NCI-H1436 treated with DMSO at 0.1 percent for 48 hours (cell line): ENCODE data around the gene NET1.
"Not testable (repeated sequence)": the region's sequence is repeated elsewhere in the genome, so short reads cannot be mapped to it uniquely, and the experiment has no call there.

ENCODE experiments used
- DNase-seq: peaks from one replicate; lab custom pipeline; 2025; lab: John Stamatoyannopoulos, UW

Gene NET1

DNA sequence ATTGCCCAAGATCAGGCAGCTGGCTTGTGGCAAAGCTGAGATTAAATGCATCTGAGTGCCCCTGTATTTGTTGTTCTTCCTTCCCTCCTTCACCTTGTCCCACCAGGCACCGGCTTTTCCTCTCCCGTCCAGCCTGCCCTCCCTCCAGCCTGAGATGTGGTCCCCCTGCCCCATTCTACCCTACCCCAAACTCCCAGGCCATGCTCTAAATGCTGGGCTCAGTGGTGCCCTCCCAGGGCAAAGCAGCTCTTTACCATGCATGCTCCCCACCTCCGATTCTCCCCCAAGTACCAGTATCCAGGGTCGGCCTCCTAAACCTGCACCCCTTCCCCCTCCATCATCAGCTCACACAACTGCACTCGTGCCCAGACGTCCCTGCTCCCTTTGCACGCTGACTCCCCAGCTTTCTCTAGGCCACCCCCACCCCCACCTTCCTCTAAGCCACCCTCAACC is 50.5 kb downstream of the NET1 start:
- no peak for DNase-seq

DNA sequence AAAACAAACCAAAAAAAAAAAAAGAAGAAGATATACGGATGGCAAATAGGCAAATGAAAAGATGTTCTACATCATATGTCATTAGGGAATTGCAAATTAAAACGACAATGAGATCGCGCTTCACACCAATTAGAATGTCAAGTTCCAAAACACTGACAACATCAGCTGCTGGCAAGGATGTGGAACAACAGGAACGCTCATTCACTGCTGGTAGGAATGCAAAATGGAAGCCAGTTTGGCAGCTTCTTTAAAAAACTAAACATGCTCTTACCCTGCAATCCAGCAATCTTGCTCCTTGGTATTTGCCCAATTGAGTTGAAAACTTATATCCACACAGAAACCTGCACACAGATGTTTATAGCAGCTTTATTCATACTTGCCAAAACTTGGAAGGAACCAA is 52.2 kb downstream of the NET1 start:
- DNase-seq: no peak

DNA sequence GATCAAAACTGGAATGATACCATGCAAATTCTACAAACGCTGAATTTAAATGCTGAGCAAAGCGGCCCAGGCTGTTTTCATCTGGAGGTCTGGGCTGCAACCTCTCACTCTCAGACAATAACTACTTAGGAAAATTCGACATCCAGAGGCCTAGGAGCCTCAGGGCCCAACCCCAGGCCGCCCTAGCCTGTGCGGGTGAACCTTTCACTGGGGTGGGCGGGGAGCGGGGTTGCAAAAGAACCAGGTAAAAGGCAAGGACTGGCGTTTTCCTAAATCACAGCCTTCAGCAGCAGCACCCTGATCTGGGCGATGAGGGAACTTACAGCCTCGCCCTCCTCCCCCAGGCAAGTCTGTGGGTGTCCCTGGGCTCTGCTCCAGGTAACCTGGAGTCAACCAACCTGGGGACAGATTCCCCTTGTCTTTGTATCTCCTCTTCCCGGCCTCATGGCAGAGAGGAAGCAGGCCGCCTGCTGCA is 53.7 kb downstream of the NET1 start:
- DNase-seq: no peak

DNA sequence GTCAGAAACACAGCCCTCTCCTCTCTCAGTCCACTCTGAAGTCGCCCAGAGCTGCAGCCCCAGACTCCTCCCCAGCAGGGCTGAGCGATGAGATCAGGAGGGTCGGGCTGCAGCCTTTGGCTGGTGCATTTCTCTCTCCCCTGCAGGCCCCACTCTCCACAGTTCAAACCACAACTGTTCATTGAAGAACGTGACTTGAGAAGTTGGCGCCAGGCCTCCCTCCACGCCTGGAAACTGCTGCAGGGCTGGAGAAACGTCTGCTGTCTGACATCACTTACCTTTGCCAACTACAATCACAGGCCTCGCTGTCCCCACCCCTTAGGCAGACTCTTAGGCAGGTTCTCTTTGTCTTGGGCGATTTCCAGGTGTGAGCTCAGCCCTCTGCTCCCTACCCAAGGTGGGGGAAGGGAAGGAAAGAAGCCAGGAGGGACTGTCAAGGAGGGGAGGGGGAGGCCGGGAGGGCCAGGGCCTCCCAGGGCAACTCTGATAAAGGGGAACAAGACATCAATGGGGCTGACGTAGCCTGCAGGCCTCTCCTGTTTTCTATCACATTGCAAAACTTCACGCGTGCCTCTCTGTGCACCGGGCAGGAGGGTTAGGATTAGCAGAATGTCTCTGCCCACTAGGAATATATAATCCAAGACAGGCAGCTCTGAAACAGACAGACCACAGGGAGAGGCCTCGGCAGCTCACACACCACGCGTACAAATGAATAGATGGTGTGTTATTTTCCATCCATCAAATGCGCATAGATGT is 54.3 kb downstream of the NET1 start:
- DNase-seq: no peak

DNA sequence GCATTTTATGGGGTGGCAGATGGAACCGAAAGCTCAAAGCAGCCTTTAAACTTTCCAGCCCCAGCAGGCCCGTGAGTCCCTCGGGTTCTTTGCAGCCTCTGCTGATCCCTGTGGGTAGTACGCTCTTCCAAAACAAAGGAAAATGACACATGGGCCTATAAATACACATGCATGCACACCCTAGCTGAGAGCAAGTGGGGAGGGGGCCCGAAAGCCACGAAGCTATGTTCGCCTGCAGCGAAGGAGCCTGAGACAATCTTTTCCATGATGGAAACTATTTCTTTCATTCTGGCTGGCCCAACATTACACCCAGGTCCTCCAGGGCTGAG is 54.8 kb downstream of the NET1 start:
- DNase-seq: no peak

DNA sequence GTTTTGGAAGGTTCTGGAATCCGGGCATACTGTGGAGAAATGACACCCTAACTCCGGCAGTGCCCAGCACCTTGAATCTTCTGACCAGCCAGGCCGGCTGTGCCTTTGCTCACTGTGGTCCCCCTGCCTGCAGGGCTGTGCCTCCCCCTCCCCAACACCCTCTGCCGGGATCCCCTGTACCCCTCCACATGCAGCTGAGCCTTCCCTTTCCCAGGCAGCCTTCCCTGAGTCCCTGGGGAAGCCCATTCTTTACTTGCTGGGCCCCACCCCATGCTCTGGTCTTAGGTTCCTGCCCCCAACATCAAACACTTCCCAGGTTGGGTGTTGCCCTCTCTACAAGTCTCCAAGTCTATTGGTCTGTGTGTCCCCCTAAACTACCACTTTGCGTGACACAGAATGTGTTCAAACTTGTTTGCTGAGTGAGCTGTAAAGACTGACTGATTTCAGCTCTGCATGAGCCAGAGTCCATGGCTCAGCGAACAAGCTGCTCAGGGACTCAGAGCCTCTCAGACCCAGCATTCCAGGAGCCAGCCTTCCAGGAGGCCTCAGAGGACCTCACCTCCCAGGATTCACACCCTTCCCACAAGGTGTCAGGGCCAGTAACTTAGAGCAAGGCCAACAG is 55.4 kb downstream of the NET1 start:
- DNase-seq: no peak

DNA sequence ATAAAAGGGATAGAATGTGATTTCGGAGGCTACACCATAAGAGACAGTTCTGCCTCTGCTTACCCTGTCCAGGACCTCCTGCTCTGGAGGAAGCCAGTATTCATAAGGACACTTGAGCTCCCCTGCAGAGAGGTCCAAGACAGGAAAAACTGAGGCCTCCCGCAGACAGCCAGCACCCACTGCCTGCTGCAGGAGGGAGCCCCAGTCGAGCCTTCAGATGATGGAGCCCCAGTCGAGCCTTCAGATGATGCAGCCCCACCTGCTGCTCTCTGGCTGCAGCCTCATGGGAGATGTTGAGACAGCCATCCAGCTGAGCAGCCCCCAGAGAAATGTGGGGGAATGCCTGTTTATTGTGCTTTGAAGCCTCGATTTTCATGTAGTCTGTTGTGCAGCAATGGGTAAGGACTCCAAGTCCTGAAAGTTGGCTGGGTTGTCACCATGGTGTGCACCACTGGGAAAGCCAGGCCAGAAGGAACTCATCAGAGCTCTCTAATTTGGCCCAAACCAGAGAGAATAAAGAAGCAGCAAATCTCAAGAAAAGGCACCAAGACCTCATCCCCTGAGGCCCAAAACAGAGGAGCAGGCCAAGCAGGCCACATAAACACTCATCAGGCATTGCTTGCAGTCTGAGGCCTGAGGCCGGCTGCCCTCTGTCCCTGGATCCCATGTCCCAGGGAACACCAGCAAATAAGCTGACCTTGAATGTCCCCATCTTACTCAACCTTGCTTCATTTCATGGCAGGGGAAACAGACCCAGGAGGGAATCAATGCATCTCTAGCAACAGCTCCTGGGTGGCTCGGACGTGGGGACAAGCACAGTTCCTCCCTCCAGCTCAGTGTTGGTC is 56.1 kb downstream of the NET1 start:
- no peak for DNase-seq

DNA sequence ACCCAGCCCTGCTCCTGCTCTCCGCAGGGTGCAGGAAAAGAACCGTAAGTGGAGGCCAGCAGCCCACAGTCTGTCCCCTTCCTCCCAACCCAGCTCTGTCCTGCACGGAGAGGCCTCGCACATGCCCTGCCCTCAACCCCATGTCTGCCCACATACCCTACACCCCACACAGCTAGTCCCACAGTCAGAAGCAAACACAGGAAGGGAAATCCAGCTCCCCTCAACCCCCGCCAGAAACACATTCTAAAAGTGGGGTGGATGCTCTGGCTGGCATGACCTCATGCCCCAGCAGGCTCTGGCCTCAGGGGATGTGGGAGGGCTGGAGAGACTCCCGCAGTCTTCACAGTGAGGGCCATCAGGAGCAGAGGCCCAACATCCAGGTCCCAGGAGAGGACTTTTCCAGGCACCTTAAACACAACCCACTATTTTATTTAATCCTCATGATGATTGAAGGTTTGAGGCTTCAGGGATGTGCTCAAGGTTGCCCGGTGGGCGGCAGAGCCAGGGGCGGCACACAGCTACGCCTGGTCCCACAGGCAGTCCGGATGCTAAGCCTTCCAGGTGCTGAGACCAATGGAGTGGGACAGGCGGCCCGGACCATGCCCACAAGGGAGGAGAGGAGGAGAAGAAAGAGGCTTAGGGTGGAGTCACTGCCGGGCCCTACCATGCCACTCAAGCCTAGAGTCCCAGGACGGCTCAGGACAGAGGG is 57.1 kb downstream of the NET1 start:
- no peak for DNase-seq

DNA sequence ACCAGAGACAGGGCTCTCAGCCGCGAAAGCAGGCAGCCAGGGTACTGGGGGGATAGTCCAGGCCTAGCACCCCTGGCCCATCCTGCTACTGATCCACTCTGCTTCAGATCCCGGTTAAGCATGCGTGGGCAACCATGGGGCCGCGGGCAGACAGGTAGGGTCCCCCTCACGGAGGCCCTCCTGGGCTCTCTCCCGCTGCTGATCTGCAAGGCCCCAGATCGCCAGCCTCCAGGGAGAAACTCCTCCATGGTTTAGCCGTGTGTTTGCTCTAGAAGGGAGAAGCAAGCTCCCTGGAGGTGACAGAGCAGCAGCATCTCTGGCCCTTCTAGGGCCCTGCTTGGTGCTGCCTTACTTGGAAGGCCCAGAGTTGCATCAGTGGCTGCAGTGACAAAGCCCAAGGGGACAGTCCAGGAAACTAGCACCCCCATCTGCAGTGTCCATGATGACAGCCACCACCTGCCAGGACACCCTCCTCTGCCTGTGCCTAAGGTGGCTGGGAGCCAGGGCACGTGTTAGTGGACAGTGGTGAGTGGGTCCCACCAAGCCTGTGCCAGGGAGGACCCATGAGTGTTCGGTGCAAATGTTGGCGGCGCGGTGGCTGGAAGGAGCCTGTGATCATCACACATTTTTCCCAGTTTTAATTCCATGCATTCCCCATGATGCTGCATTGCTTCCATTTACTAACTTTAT is 57.9 kb downstream of the NET1 start:
- DNase-seq: no peak

DNA sequence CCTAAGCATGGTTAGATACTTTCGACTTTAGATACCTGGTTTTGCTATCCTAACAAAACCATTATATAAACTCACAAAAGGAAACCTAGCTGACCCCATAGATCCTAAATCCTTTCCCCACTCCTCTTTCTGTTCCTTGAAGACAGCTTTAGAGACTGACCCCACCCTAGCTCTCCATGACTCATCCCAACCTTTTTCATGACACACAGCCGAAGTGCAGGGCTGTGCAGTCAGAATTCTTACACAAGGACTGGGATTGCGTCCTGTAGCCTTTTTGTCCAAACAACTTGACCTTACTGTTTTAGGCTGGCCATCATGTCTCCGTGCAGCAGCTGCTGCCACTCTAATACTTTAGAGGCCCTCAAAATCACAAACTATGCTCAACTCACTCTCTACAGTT is 62.3 kb downstream of the NET1 start:
- not testable (repeated sequence) for DNase-seq

DNA sequence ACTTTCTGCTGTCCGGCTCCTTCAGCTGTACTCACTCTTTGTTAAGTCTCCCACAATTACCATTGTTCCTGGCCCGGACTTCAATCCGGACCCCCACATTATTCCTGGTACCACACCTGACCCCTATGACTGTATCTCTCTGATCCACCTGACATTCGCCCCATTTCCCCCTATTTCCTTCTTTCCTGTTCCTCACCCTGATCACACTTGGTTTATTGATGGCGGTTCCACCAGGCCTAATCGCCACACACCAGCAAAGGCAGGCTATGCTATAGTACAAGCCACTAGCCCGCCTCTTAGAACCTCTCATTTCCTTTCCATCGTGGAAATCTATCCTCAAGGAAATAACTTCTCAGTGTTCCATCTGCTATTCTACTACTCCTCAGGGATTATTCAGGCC is 62.7 kb downstream of the NET1 start:
- not testable (repeated sequence) for DNase-seq

DNA sequence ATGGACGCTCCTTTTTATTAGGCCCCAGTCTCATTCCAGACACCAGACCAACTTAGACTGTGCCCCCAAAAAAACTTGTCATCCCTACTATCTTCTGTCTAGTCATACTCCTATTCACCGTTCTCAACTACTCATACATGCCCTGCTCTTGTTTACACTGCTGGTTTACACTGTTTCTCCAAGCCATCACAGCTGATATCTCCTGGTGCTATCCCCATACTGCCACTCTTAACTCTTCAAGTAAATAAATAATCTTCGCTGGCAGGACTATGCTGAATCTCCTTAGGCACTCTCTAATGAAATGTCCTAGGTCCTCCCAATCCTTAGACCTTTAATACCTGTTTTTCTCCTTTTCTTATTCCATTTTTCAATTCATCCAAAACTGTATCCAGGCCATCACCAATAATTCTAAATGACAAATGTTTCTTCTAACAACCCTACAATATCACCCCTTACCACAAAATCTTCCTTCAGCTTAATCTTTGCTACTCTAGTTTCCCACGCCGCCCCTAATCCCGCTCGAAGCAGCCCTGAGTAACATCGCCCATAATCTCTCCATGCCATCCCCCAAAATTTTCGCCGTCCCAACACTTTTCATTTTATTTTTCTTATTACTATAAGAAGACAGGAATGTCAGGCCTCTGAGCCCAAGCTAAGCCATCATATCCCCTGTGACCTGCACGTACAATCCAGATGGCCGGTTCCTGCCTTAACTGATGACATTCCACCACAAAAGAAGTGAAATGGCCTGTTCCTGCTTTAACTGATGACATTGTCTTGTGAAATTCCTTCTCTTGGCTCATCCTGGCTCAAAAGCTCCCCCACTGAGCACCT is 63.8 kb downstream of the NET1 start:
- DNase-seq: not testable (repeated sequence)

DNA sequence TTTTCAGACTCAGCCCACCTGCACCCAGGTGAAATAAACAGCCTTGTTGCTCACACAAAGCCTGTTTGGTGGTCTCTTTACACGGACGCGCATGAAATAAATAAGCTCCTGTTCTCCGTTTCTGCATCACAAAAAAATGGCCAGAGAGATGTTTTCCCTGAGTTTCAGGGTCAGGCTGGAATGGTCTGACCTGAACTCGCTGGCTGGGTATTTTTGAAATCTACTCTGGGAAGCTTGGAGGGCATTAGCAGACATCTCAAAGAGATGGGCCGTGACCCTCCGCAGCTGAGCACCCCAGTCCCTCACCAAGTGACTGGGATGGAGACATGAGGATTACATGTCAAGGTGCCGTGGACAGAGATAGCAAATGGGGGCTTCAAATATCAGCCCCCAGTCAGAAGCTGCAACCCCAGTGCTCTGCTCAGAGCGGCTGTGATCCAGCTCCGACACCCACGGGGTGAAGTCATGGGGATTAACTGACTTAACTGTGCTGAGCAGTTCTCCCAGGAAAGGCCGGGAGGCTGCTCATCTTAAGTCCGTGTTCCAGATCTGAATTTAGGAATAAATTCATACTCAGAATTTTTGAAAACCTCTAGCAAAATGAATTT is 64.7 kb downstream of the NET1 start:
- no peak for DNase-seq

DNA sequence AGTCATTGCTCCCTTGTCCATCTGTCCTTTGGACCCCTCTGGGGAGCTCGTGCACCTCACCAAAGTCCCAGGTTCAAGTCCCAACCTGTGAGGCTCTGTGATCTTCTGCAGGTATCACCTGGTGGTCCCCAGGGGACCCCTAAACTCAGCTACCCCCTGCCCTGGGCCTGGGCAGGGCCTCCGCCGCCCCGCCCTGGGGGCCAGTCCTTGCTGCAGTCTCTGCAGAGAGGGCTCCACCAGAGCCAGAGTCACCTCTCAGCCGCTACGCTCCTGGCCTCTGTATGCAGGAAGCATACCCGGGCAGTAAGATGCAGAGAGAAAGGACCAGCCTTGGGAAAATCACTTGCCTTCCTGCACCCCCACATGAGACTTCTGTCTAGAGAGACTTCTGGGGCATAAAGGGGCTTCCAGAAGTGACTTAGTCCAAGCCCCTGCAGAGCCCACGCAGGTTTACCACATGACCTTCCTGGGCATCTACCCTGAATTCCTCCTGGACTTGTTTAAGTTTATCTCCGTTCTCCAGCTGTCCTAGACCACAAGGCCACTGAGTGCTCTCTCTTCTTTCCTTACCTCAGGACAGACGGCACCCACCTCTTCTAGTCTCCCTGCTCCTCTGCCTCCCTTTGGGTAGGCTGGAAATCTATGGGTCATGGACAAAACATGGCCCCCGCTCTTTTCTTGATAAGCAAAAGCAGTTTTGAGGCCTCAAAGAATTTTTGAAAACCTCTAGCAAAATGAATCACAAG is 65.8 kb downstream of the NET1 start:
- DNase-seq: no peak

DNA sequence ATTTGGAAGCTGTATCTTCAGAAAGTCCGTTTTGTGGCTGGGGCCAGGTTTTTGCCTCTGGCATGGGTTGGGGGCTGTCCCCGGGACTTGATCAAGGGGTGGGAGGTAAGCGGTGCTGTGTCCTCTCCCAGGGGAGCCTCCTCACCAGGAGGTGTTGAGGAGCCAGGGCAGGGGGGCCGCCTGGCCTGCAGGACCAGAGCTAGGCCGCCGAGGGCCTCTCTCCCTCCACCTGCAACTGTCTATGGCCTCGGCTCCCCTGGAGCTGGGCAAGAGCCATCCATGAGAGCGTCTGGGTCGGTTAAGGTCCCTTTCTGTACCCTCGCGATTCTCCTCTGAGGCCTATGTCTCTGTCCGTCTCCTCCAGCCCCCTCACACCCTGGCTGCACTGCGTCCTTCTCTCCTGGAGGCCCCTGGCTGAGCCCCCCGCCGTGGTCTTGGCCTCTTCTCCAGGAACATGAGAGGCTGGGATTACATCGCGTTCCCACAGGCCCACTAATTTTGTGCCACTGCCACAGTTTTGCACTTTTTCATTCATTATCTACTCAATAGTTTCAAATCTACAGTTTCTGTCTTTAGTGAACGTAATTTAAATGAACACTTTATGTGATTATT is 66.4 kb downstream of the NET1 start:
- DNase-seq: no peak

DNA sequence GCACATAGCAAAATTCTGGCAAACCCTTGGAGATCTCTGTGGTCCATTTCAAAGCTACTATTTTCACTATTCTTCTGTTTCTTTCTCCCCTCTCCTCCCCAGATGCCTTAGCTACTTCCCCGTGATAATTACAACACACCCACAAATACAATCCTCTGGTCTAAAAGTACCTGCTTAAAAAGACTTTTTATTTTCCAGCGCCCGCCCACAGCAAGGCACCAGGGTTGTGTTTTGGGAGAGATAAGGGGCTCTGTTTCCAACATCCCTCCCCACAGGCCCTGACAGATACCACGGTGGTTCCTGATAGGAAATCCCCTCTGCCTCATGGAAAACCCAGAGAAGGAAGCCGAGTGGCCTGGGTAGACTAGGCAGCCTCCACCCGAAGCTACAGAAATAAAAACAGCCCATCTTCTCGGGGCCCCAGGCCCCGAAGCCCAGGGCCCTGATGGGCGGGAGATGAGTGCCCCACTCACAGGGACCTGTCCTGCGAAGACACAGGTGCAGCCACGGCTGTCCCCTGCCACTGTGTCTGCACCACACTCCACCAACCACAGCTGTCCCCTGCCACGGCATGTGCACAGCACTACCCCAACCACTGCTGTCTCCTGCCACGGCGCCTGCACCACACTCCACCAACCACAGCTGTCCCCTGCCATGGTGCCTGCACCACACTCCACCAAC is 67.3 kb downstream of the NET1 start:
- DNase-seq: no peak

DNA sequence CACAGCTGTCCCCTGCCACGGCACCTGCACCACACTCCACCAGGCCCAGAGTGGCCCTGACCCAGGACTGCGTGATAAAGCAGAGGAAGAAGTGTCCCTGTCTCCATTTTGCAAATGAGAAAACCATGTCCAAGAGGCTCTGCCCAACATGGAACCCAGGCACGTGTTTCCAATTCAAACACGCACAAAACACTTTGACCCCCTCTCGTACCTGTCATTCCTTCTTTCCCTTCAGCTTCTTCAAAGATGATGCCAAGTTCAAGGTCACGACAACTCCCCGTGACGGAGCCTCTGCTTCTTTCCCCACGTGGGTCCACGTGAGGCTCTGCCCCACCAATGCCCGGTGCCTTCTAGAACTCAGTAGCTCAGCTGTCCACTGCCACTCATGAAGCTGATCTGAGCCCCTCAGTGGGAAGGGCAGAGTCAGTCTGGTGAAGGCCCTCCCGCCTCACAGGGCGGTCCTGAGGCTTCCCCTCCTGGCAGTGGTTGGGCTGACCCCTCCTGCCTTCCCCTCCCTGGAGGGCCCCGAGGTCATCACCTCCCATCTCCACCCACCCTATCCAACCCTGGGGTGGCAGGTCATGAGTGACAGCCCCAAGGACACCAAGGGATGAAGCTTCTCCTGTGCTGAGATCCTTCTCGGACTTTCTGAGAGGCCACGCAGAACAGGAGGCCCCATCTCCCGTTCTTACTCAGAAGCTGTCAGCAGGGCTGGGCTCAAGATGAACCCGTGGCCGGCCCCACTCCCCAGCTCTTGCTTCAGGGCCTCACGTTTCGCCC is 68.0 kb downstream of the NET1 start:
- DNase-seq: no peak

DNA sequence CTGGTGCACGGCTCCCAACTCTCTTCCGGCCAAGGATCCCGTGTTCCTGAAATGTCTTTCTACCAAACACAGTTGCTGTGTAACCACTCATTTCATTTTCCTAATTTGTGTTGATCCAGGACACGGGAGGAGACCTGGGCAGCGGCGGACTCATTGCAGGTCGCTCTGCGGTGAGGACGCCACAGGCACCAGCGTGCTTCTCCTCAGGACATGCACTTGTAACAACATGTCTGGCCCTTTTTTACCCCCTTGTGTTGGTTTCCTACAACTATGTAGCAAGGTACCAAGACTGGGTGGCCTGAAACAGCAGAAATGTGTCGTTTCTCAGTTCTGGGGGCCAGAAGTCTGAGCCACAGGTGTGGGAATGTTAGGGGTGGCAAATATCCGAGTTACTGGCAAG is 68.8 kb downstream of the NET1 start:
- DNase-seq: no peak
